M059J (cell line): Measurements from ENCODE around the gene IRF2BP1. TPM values are rescaled to one million over a fixed set of nuclear protein-coding genes. Genes with fewer than 3 reads are reported as not detected.

Source experiments
- DNase-seq: peaks from one replicate; pipeline ENCODE4 v3.0.0-alpha.2; 2012; ENCODE audit warnings: low read depth
- total RNA-seq: library from RNA; depleted of rRNA; stranded (reverse); fragments of >200 nt; shearing (Covaris generic); gene quantifications from 2 replicates; pipeline ENCODE4 v1.2.3, GENCODE V29; 2014; rRNA removed

IRF2BP1 gene
- total RNA-seq, result 10.7 and 29.4 TPM in 2 replicates

- DNase-seq, result peak; percentile 92
These were observed at the start of gene IRF2BP1 for GRCh38 chr19:45885556-45886426. Gene IRF2BP1 (minus strand): TSS chr19:45886141. CDS start chr19:45885774, 367 bp downstream.

DNA sequence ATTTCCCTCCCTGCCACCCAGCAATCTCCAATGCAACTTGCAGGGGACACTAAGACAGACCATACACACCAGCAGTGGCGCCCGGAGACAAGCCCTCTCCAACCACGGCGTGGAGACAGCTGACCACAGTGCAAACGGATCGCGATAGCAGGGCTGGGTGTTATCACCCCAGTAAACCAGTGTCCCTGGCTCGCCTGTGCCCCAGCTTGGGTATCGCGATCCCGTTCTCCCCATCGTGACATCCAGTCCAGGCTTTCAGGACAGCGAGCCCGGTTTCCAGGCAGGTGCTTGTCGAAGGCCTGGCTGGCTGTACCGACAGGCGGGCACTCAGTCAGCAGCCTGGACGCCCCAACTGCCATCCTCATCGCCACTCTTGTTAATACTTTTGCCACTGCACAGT is 49.3 kb upstream of the IRF2BP1 start:
- no peak for DNase-seq

DNA sequence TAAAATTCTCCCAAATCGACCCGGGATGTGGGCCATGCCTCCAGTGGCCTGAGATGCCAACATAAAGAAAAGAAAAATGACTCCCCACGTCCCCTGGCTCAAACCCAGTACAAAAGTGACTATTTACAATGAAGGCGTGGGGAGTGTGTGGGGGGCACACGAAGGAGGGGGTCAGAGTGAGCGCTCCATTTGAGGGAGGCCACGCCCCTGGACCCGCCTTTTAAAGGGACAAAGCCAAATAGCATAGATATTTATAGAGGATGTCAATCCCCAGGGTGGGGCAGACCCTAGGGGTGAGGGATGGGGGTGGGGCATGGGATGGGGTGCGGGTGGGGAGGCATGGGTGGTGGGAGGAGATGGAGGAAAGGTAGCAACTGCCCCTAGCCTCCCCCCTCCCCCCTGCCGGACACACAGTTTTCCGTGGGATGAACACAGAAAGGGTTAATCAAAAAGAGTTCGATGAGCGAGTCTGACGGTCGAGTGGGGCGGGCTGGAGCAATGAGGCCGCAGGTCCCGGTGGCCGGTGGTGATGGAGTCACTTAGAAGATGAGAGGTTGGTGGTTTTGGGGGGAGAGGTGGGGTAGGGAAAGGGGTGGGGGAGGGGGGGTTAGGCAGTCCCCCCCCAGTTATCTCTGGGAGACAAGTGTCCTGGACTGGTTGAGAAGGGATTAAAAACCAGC is 48.8 kb upstream of the IRF2BP1 start:
- DNase-seq, result no peak

GRCh38 chr19:45933759-45934158 is 47.8 kb upstream of the IRF2BP1 start:
- no peak for DNase-seq

GRCh38 chr19:45931055-45931454 is 45.1 kb upstream of the IRF2BP1 start:
- no peak for DNase-seq

GRCh38 chr19:45929247-45929646 is 43.3 kb upstream of the IRF2BP1 start:
- DNase-seq, result no peak

DNA sequence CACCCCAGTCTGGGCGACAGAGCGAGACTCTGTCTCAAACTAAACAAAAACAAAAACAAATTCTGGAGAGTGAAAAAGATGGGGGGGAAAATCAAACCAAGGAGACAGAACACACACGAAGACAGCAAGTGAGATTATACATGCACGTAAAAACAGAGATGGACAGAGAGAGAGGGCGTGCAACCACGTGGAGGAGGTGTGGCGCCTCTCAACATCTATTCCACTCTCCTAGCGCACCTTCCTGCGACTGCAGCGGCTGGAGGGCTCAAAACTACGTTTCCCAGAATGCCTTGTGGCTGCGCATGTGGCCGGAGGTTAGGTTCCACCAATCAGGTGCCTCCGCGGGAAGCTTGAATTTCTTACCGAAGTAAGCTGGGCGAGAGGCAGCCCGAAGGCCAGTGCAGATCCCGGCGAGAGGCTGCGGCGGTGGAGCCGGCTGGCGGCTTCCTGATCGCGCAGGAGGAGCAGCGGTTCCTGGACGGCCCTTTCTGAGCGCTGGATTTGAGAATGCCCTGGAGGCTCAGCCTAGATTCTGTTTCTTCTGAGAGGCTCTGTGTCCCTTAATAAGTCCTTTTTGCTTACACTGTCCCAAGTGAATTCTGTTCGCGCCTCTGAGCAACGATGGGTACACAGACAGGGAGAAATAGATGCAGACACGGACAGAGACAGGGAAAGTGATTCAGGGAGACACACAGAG is 41.8 kb upstream of the IRF2BP1 start:
- DNase-seq, result peak; percentile 94

DNA sequence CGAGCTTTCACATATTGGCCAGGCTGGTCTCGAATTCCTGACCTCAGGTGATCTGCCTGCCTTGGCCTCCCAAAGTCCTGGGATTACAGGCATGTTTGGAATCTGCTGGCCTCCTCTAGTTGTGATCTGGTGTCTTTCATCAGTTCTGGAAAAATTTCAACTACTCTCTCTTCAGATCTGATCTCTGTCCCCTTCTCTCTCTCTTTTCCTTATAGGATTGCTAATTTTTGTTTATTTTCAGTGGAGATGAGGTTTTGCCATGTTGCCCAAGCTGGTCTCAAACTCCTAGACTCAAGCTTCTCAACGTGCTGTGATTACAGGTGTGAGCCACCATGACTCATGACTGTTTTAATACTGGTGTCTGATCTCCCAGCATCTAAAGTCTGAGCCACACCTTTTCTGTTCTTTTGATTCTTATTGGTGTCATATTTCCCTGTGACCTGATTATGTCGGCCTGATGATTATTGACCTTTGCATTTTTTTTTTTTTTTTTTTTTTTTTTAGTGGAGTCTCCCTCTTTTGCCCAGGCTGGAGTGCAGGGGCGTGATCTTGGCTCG is 39.0 kb upstream of the IRF2BP1 start:
- DNase-seq, result no peak

GRCh38 chr19:45922281-45922680 is 36.3 kb upstream of the IRF2BP1 start:
- peak; percentile 29 for DNase-seq

DNA sequence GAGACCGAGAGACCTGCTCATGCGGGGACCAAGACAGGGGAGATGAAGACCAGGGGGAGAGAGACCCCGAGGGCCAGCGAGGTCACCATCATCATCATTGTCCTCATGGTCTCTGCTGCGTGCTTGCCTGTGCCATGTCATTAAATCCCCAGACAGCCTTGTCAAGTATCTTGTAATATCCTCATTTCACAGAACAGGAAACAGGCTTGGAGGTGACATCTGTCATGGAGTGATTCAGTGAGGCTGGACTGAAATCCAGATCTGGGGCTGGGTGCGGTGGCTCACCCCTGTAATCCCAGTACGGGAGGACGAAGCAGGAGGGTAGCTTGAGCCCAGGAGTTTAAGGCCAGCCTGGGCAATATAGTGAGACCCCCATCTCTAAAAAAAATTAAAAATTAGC is 34.5 kb upstream of the IRF2BP1 start:
- DNase-seq, result no peak

DNA sequence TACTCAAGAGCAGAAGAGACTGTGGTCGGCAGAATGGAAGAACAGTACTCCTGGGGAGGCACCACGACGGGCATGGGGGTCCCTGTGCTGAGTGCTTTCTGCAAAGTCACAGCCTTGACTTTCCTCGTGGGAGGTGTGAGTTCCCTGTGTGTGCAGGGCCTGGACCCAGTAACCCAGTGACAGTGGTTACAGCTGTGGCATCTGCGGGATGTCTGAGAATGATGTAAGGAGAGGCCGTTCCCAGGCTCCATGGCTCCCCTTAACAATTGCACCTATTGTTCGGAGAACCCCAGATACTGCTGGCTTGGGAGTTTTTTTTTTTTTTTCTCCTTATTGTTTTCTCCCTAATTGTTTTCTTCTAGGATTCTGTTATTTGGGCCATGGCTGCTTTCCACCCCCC is 33.7 kb upstream of the IRF2BP1 start:
- DNase-seq, result no peak

DNA sequence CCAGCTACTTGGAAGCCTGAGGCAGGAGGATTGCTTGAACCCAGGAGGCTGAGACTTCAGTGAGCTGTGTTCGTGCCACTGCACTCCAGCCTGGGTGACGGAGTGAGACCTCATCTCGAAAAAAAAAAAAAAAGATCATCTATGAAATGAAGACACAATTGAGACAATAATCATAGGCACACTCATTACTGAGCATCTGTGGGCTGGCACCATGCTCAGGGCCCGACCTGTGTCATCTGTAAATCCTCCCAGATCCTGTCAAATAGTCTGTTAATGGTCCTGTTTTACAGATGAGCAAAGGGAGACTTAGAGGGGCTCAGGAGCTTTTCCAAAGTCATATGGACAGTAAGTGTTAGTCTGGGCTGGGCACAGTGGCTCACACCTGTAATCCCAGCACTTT is 32.8 kb upstream of the IRF2BP1 start:
- DNase-seq, result no peak

GRCh38 chr19:45917421-45918091 is 31.6 kb upstream of the IRF2BP1 start:
- DNase-seq, result no peak

DNA sequence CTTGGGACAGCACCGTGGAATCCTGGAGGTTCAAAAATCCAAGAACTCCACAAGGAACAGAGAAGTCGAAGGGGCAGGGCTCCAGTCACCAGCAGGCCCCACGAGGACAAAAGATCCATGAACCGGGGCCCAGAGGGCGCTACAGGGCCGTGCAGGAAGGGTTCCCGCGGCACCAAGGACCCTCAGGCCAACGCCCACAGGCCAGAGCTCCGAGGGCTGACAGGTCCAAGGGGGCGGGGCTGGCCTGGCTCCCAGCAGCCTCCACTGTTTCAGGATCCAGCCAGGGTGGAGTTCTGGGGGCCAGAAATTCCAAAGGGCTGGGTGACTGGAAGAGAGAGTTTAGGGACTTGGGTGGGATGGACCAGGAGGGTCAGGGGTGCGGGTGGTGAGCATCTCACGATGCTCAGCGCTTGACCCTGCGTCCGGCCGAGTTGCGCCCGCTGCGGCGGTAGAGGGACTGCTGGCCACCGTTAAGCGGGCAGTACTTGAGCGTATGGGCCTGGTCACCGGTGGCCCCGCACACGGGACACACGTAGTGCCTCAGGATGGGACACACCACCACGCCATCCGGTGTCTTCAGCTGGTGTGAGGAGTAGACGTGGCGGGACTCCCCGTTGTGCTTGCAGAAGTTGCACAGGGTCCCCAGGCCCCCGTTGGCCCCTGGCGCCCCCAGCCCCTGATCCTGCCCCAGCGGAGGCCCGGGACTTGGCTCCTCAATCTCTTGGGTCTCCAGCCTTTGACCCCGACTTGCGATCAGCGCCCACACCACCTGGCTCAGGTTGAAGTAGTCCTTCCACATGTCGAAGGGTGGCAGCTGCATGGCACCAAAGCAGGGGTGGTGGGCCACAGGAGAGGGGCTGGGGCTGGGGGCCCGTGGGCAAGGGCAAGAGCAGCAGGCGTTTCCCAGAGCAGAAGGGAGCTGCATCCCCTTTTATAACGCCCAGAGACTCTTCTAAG is 28.2 kb upstream of the IRF2BP1 start, which contains the start of gene NANOS2:
NANOS2 (minus strand) TSS at position 905 of the 957 bp plus-strand sequence; CDS start at position 820, 85 bp downstream.
- no peak for DNase-seq

DNA sequence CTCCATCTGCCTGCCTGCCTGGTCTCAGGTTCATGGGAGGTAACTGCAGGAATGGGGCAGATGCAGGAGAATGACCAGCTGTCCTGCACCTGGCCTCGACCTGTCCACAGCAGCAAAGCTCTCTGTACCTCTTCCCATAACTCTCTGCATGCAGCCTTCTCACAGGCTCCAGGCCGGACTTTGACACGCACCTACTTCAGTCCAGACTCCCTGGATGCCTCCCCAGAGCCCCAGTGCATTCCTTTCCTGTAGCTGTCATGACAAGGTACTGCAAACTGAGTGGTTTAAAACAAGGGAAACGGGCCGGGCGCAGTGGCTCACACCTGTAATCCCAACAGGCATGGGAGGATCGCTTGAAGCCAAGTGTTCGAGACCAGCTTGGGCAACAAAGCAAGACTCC is 25.4 kb upstream of the IRF2BP1 start:
- DNase-seq, result no peak

- peak; percentile 49 for DNase-seq
These were observed 23.0 kb upstream of the IRF2BP1 start for GRCh38 chr19:45908956-45909355.

DNA sequence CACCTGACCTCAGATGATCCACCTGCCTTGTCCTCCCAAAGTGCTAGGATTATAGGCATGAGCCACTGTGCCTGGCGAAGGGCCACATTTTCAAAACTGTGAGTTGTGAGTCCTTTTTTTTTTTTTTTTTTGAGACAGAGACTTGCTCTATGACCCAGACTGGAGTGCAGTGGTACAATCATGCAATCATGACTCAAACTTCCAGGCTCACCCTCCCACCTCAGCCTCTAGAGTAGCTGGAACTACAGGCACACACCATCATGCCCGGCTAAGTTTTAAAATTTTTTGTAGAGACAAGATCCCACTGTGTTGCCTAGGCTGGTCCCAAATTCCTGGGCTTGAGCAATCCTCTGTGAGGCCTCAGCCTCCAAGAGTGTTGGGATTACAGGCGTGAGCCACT is 20.3 kb upstream of the IRF2BP1 start:
- DNase-seq, result peak; percentile 63

GRCh38 chr19:45905011-45905410 is 19.1 kb upstream of the IRF2BP1 start:
- DNase-seq, result no peak

GRCh38 chr19:45902651-45903625 is 17.0 kb upstream of the IRF2BP1 start:
- DNase-seq, result peak; percentile 96
